CD14-positive monocyte (primary cell): ENCODE measurements around the gene ENPP6. TPM values are rescaled to one million over a fixed set of nuclear protein-coding genes. Genes with fewer than 3 reads are reported as not detected.

ENCODE experiments used
- DNase-seq, 3 donors: peaks; one replicate each; pipeline ENCODE4 v3.0.0-alpha.2; 2011 to 2022
- H2AFZ ChIP-seq: 2 replicates; pipeline ENCODE4 v1.6.0; 2012; ENCODE audit warnings: mild to moderate bottlenecking, low read depth, low read length, inconsistent platforms; ENCODE audit not compliant: insufficient read depth, poor library complexity, severe bottlenecking
- H3K27ac ChIP-seq, 2 donors: 1 replicate in 1 of 2; 2 replicates in 1 of 2; pipeline ENCODE4 v1.5.1; 2012 to 2013; ENCODE audit warnings: low read length in 2 of 2, control low read depth in 1 of 2, inconsistent platforms in 1 of 2, low read depth in 1 of 2, mild to moderate bottlenecking in 1 of 2
- H3K27me3 ChIP-seq, 2 donors: one replicate each; pipeline versions ENCODE4 v1.6.0 to v1.6.1; 2011 to 2013; ENCODE audit warnings: low read length in 2 of 2; ENCODE audit not compliant: control insufficient read depth in 2 of 2, insufficient read depth in 2 of 2
- H3K36me3 ChIP-seq, 2 donors: replicated peaks in 1 of 2; 1 replicate in 1 of 2; 2 replicates in 1 of 2; pipeline versions ENCODE4 v1.5.1 to v1.6.1; 2012 to 2013; ENCODE audit warnings: low read length in 2 of 2, control low read depth in 1 of 2, inconsistent platforms in 1 of 2, mild to moderate bottlenecking in 1 of 2; ENCODE audit not compliant: insufficient read depth in 2 of 2, control insufficient read depth in 1 of 2
- H3K4me1 ChIP-seq, 2 donors: 1 replicate in 1 of 2; 2 replicates in 1 of 2; pipeline versions ENCODE4 v1.5.1 to v1.6.1; 2012 to 2013; ENCODE audit warnings: low read length in 2 of 2, control low read depth in 1 of 2, inconsistent platforms in 1 of 2, mild to moderate bottlenecking in 1 of 2, moderate library complexity in 1 of 2; ENCODE audit not compliant: insufficient read depth in 2 of 2, control insufficient read depth in 1 of 2
- H3K4me2 ChIP-seq: replicated peaks from 2 replicates; pipeline ENCODE3; 2012; ENCODE audit warnings: low read length, moderate library complexity, mild to moderate bottlenecking; ENCODE audit not compliant: poor library complexity, severe bottlenecking; ENCODE audit errors: extremely low read depth
- H3K4me3 ChIP-seq, 3 experiments: fragments of 200-600 bp in 1 of 3; sonication (generic) in 1 of 3; replicated peaks in 1 of 3; 1 replicate in 2 of 3; 2 replicates in 1 of 3; pipeline ENCODE4 v1.5.1; 2011 to 2013; ENCODE audit warnings: low read length in 3 of 3, mild to moderate bottlenecking in 3 of 3, control low read depth in 2 of 3, low read depth in 2 of 3, inconsistent platforms in 1 of 3, moderate library complexity in 1 of 3
- H3K79me2 ChIP-seq: 2 replicates; pipeline ENCODE4 v1.6.0; 2012; ENCODE audit warnings: mild to moderate bottlenecking, control low read depth, inconsistent platforms, low read length, moderate library complexity; ENCODE audit not compliant: insufficient read depth
- H3K9ac ChIP-seq: 2 replicates; pipeline ENCODE4 v1.6.0; 2017; ENCODE audit warnings: low read length, mild to moderate bottlenecking; ENCODE audit not compliant: insufficient read depth, poor library complexity, severe bottlenecking
- H3K9me3 ChIP-seq, 2 donors: replicated peaks in 1 of 2; 1 replicate in 1 of 2; 2 replicates in 1 of 2; pipeline versions ENCODE4 v1.5.1 to v1.6.1; 2012 to 2013; ENCODE audit warnings: low read length in 2 of 2, control low read depth in 1 of 2; ENCODE audit not compliant: control insufficient read depth in 1 of 2, insufficient read depth in 1 of 2
- H4K20me1 ChIP-seq: 2 replicates; pipeline ENCODE4 v1.6.0; 2012; ENCODE audit warnings: mild to moderate bottlenecking, low read length, control low read depth, moderate library complexity; ENCODE audit not compliant: insufficient read depth
- H3K27ac Mint-ChIP-seq, 7 donors: one replicate each; pipeline ENCODE4 v1.8.0; 2020; ENCODE audit warnings: mild to moderate bottlenecking in 7 of 7, mixed read lengths in 7 of 7, moderate library complexity in 6 of 7, inconsistent platforms in 2 of 7
- H3K27me3 Mint-ChIP-seq, 3 donors: one replicate each; pipeline ENCODE4 v1.8.0; 2021 to 2022; ENCODE audit warnings: low read depth in 3 of 3, mild to moderate bottlenecking in 3 of 3, mixed read lengths in 3 of 3, moderate library complexity in 3 of 3, inconsistent platforms in 1 of 3
- H3K36me3 Mint-ChIP-seq, 2 donors: one replicate each; pipeline ENCODE4 v1.8.0; 2020; ENCODE audit warnings: mixed read lengths in 2 of 2, inconsistent platforms in 1 of 2, mild to moderate bottlenecking in 1 of 2
- H3K4me1 Mint-ChIP-seq: one replicate; pipeline ENCODE4 v1.8.0; 2020; ENCODE audit warnings: mild to moderate bottlenecking, mixed read lengths
- H3K4me3 Mint-ChIP-seq, 2 donors: one replicate each; pipeline ENCODE4 v1.8.0; 2020; ENCODE audit warnings: mild to moderate bottlenecking in 2 of 2, mixed read lengths in 2 of 2, moderate library complexity in 1 of 2
- H3K9me3 Mint-ChIP-seq, 7 donors: one replicate each; pipeline ENCODE4 v1.8.0; 2020 to 2022; ENCODE audit warnings: mixed read lengths in 7 of 7, mild to moderate bottlenecking in 6 of 7, moderate library complexity in 6 of 7, inconsistent platforms in 2 of 7
- WGBS: methylation state at CpG from one replicate; pipeline ENCODE4 v1.1.5; 2013; ENCODE audit warnings: missing lambda C conversion rate; ENCODE audit not compliant: insufficient coverage; 5-methylcytosine and 5-hydroxymethylcytosine counted together
- intact Hi-C, 2 donors: fragments of 100-400 bp; cut with micrococcal nuclease; formaldehyde crosslinking; loops; one replicate each; pipeline versions ENCODE4 v1.15.0 to v1.15.1; 2023
- polyA plus RNA-seq, 3 donors: library from polyadenylated mRNA; depleted of rRNA in 1 of 3; unstranded in 2 of 3; stranded (reverse) in 1 of 3; fragments of 300-500 nt in 2 of 3; fragments of >200 nt in 1 of 3; fragmentation: Illumina TruSeq in 2 of 3; gene quantifications; 1 replicate in 2 of 3; 2 replicates in 1 of 3; pipeline ENCODE4 v1.2.3, GENCODE V29; 2012 to 2021
- TF ChIP-seq, protein P1 (sequence below): fragments of 200-600 bp; IDR thresholded peaks from one replicate; pipeline ENCODE4 v1.8.0; 2022; ENCODE audit warnings: antibody characterized with exemption, mild to moderate bottlenecking

Gene ENPP6
- polyA plus RNA-seq, 3 donors: 0.05 TPM; not detected in 2

GRCh38 chr4:184265546-184266351 lies 48.1 kb upstream of the ENPP6 start:
- peak overlapping the region; percentile 23 for H3K4me2 ChIP-seq
- Mint-ChIP-seq H3K4me1 (peaks cover 46% of the 10 kb centered on the region), H3K27me3 (peaks cover 1 to 2% (median 2%) of the 10 kb centered on the region in 3 donors), H3K36me3 (no peaks in the 10 kb centered on the region), H3K27ac (peak overlapping the region; percentile 10 to 89 (median 50)), H3K4me3 (no peak overlapping the region), H3K9me3 (peaks cover 0 to 9% (median 0%) of the 10 kb centered on the region in 7 donors)
- H3K9ac ChIP-seq: no peak overlapping the region
- no peaks in the 10 kb centered on the region for H4K20me1 ChIP-seq
- no peaks in the 10 kb centered on the region for H3K36me3 ChIP-seq
- no peaks in the 10 kb centered on the region for H3K79me2 ChIP-seq
- no peak overlapping the region for H3K4me3 ChIP-seq
- no CpG with 5 or more reads among the region's 16 CpGs for WGBS
- H3K4me1 ChIP-seq: peaks cover 22 to 39% of the 10 kb centered on the region in 2 donors
- no peaks in the 10 kb centered on the region for H3K27me3 ChIP-seq
- intact Hi-C loops: loop anchor here in 1 of 2 donors (10.0 kb wide), 3 partner anchors 79 to 379 kb away; partner anchors contain the start of genes CASP3 and PRIMPOL
- peak overlapping the region in 1 of 2 donors; percentile 30 for H3K27ac ChIP-seq
- H2AFZ ChIP-seq: no peak overlapping the region
- TF ChIP-seq, protein P1, sequence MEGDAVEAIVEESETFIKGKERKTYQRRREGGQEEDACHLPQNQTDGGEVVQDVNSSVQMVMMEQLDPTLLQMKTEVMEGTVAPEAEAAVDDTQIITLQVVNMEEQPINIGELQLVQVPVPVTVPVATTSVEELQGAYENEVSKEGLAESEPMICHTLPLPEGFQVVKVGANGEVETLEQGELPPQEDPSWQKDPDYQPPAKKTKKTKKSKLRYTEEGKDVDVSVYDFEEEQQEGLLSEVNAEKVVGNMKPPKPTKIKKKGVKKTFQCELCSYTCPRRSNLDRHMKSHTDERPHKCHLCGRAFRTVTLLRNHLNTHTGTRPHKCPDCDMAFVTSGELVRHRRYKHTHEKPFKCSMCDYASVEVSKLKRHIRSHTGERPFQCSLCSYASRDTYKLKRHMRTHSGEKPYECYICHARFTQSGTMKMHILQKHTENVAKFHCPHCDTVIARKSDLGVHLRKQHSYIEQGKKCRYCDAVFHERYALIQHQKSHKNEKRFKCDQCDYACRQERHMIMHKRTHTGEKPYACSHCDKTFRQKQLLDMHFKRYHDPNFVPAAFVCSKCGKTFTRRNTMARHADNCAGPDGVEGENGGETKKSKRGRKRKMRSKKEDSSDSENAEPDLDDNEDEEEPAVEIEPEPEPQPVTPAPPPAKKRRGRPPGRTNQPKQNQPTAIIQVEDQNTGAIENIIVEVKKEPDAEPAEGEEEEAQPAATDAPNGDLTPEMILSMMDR: no peak
- DNase-seq: peak; percentile 42 to 70 (median 50)
- peaks cover 0 to 4% of the 10 kb centered on the region in 2 donors for H3K9me3 ChIP-seq

DNA sequence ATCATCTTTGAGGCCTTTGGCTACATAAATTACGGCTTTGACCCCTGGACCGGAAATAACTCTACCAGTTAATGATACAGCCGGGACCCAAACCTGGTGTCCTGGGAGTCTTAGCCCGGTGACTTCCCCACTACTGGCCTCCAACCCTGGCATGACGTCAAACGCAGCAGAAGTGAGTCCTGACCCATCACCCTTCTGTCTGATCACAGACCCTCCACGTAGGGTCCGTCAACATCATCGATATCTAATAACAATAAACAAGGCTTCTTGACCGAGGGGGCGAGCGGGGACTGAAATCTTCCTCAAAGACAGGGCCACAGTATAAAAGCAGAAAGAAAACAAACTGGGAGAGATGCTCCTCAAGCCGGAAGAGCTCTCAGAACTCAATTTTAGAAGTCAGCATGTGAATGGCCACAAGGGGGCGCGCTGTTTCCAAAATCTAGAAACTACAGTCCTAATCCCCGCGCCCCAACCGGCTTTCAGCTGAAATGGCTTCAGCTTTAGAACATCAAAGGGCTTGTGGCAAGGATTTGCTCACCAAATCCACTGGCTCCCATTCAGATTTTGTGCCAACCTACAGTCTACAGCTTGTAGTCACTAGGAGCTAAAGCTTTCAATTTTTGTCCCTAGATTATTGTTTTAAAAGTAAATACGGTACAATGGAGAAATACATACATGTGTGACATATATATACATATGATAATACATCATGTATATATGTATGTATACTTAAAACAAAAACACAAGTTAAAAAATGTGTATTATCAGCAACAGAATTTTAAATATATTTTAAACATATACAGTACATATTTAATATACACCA lies 46.4 kb upstream of the ENPP6 start:
- Histone ChIP-seq H3K4me2 (peak overlapping the region; percentile 9), H3K4me1 (peaks cover 22 to 38% of the 10 kb centered on the region in 2 donors), H4K20me1 (no peaks in the 10 kb centered on the region), H3K79me2 (no peaks in the 10 kb centered on the region), H3K9ac (no peak overlapping the region), H3K9me3 (peaks cover 0 to 4% of the 10 kb centered on the region in 2 donors), H3K4me3 (no peak overlapping the region), H3K36me3 (no peaks in the 10 kb centered on the region), H3K27me3 (no peaks in the 10 kb centered on the region), H3K27ac (peak overlapping the region in 1 of 2 donors; percentile 24), H2AFZ (peak overlapping the region; percentile 67)
- Mint-ChIP-seq H3K9me3 (peaks cover 0 to 9% (median 0%) of the 10 kb centered on the region in 7 donors), H3K27ac (peak overlapping the region in 4 of 7 donors; percentile 15 to 74 (median 31)), H3K36me3 (no peaks in the 10 kb centered on the region), H3K4me1 (peaks cover 44% of the 10 kb centered on the region), H3K27me3 (peaks cover 0 to 4% (median 0%) of the 10 kb centered on the region in 3 donors), H3K4me3 (peak overlapping the region; percentile 14 to 61)
- DNase-seq: peak; percentile 85 to 91 (median 90)
- 23% methylated on average over 17 of the region's 19 CpGs for WGBS
- intact Hi-C loops: loop anchor here (1.0 to 10.0 kb wide), 6 partner anchors 48 to 381 kb away; partner anchors contain the start of genes CASP3 (in 1 of the 2) and PRIMPOL (in 1 of the 2)
- TF ChIP-seq, protein P1: peak; percentile 80
